Measurements from ENCODE around the gene CMTM1. TPM values are rescaled to one million over a fixed set of nuclear protein-coding genes. Genes with fewer than 3 reads are reported as not detected.

Gene CMTM1
- total RNA-seq, 4 donors from 2014 or later: 0.89 TPM; not detected in 3

- Histone ChIP-seq H3K27ac (no peak overlapping the region), H3K9me3 (peaks cover 0 to 5% (median 0%) of the 10 kb centered on the region in 3 donors), H3K4me1 (no peaks in the 10 kb centered on the region), H3K36me3 (no peaks in the 10 kb centered on the region), H3K4me3 (no peak overlapping the region), H3K27me3 (peaks cover 18% of the 10 kb centered on the region)
- ATAC-seq: no peak
- TF ChIP-seq CTCF (IDR thresholded peaks at IDR 0.05) (no peak), EP300 (IDR thresholded peaks at IDR 0.05) (no peak), POLR2A (IDR thresholded peaks at IDR 0.05) (no peak), POLR2AphosphoS5 (IDR thresholded peaks at IDR 0.05) (no peak)
- 83 to 88% methylated on average over 5 of the region's 5 CpGs for WGBS, 2 donors (ENCODE audit: low coverage in 1 of 2)
Measured at GRCh38 chr16:66596986-66597848, 31.0 kb downstream of the CMTM1 start.

DNA sequence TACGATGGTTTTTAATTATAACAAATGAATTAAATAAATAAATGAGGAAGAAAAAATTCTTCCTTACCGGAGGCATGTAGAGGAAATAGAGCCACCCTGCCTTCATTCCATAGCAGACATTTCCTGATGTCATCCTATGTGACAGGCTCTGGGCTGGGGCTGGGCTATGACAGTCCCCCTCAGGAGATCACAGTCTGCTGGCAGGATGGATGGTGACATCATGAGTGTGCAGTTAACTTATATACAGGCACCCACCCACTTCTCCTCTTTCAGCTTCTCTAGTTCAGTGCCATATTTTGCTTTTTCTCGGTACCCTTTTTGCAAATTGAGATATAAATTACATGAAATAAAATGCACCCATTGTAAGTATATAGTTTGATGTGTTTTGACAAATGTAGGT, 31.9 kb downstream of the CMTM1 start:
- ATAC-seq: no peak
- Histone ChIP-seq H3K27me3 (peaks cover 26% of the 10 kb centered on the region), H3K27ac (no peak overlapping the region), H3K4me1 (peaks cover 0 to 3% (median 0%) of the 10 kb centered on the region in 3 donors), H3K36me3 (no peaks in the 10 kb centered on the region), H3K9me3 (peaks cover 0 to 5% (median 0%) of the 10 kb centered on the region in 3 donors), H3K4me3 (no peak overlapping the region)
- WGBS, 2 donors (ENCODE audit: low coverage in 1 of 2): 59 to 76% methylated on average over 2 to 3 of the region's 3 CpGs
- no peak for TF ChIP-seq POLR2AphosphoS5 (IDR thresholded peaks at IDR 0.05)

- Histone ChIP-seq H3K27me3 (peaks cover 41% of the 10 kb centered on the region), H3K9me3 (no peaks in the 10 kb centered on the region), H3K27ac (no peak overlapping the region), H3K4me1 (peaks cover 0 to 19% (median 6%) of the 10 kb centered on the region in 3 donors), H3K36me3 (no peaks in the 10 kb centered on the region), H3K4me3 (no peak overlapping the region)
- ATAC-seq: no peak
- TF ChIP-seq CTCF (IDR thresholded peaks at IDR 0.05): no peak
- no peak for TF ChIP-seq EP300 (IDR thresholded peaks at IDR 0.05)
- no peak for TF ChIP-seq POLR2A (IDR thresholded peaks at IDR 0.05)
- TF ChIP-seq POLR2AphosphoS5 (IDR thresholded peaks at IDR 0.05): no peak
- 85 to 87% methylated on average over 4 of the region's 4 CpGs for WGBS, 2 donors (ENCODE audit: low coverage in 1 of 2)
Measured at GRCh38 chr16:66599726-66600125, 33.5 kb downstream of the CMTM1 start.

GRCh38 chr16:66600477-66600876, 34.2 kb downstream of the CMTM1 start:
- H3K27ac ChIP-seq: no peak overlapping the region

GRCh38 chr16:66601471-66601870, 35.2 kb downstream of the CMTM1 start:
- WGBS, 2 donors (ENCODE audit: low coverage in 1 of 2): 100% methylated on average over 1 of the region's 5 CpGs; no CpG with 5 or more reads in 1 of the 2 donors
- TF ChIP-seq POLR2AphosphoS5 (IDR thresholded peaks at IDR 0.05) (no peak), EP300 (IDR thresholded peaks at IDR 0.05) (no peak), POLR2A (IDR thresholded peaks at IDR 0.05) (no peak), CTCF (IDR thresholded peaks at IDR 0.05) (no peak)

More at GRCh38 chr16:66600477-66600876, 34.2 kb downstream of the CMTM1 start:
- 100% methylated on average over 1 of the region's 1 CpG for WGBS, 2 donors (ENCODE audit: low coverage in 1 of 2)
- H3K36me3 ChIP-seq: no peaks in the 10 kb centered on the region
- no peaks in the 10 kb centered on the region for H3K9me3 ChIP-seq
- no peak for TF ChIP-seq EP300 (IDR thresholded peaks at IDR 0.05)
- no peak for TF ChIP-seq POLR2A (IDR thresholded peaks at IDR 0.05)
- TF ChIP-seq CTCF (IDR thresholded peaks at IDR 0.05): no peak
- no peak for TF ChIP-seq POLR2AphosphoS5 (IDR thresholded peaks at IDR 0.05)
- no peak overlapping the region for H3K4me3 ChIP-seq
- H3K27me3 ChIP-seq: peaks cover 48% of the 10 kb centered on the region
- ATAC-seq: no peak
- peaks cover 0 to 26% (median 6%) of the 10 kb centered on the region in 3 donors for H3K4me1 ChIP-seq

More at GRCh38 chr16:66601471-66601870, 35.2 kb downstream of the CMTM1 start:
- Histone ChIP-seq H3K27ac (no peak overlapping the region), H3K4me3 (no peak overlapping the region), H3K4me1 (peaks cover 0 to 36% (median 10%) of the 10 kb centered on the region in 3 donors), H3K9me3 (no peaks in the 10 kb centered on the region), H3K27me3 (peaks cover 50% of the 10 kb centered on the region), H3K36me3 (no peaks in the 10 kb centered on the region)
- no peak for ATAC-seq

Measured in gastroesophageal sphincter (tissue), 4 donors.